ENCODE measurements around the gene ACTN1.

The ACTN1 gene

GRCh38 chr14:68921049-68921448, 58.1 kb downstream of the ACTN1 start:
- DNase-seq (ENCODE audit: low spot score) = no peak
- in situ Hi-C loops (cut with MboI; ENCODE audit: low sequenced_read_pairs, unreplicated experiment) = no loop called here
- TF ChIP-seq, protein P1, sequence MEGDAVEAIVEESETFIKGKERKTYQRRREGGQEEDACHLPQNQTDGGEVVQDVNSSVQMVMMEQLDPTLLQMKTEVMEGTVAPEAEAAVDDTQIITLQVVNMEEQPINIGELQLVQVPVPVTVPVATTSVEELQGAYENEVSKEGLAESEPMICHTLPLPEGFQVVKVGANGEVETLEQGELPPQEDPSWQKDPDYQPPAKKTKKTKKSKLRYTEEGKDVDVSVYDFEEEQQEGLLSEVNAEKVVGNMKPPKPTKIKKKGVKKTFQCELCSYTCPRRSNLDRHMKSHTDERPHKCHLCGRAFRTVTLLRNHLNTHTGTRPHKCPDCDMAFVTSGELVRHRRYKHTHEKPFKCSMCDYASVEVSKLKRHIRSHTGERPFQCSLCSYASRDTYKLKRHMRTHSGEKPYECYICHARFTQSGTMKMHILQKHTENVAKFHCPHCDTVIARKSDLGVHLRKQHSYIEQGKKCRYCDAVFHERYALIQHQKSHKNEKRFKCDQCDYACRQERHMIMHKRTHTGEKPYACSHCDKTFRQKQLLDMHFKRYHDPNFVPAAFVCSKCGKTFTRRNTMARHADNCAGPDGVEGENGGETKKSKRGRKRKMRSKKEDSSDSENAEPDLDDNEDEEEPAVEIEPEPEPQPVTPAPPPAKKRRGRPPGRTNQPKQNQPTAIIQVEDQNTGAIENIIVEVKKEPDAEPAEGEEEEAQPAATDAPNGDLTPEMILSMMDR (IDR thresholded peaks at IDR 0.05; ENCODE audit: borderline replicate concordance, control extremely low read depth, extremely low read depth, insufficient read depth, missing control alignments) = no peak

DNA sequence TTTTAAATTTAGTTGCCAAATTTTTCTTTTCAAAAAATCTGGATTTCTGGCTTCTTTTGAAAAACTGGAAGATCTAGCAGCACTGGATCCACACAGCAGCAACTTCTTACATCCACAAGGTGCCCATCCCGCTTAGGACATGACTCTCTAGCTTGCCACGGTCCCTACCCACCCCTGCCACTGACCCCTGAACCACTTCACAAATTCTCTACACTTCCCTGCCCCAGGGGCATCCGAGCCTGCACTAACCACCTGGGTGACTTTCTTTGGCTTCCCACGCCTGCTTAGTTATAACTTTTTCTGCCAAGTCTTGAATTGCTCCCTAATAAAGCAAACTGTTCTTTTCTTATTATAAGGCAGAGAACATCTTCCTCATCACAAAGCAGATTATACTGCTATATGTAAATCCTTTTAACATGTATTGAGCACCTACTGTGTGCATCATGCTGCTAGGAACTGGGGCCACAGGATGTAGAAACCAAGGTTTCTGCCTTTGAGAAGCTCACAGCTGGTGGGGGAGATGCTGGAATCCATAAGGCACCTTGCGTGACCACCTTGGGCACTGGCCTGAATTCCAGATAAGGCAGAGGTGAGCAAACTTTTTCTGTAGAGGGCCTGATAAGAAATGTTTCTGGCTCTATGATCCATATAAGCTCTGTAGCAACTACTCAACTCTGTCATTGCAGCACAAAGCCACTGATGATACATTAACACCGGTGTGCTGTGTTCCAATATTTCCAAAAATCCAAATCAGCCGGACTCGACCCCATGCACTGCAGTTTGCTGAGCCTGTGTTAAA, 59.8 kb downstream of the ACTN1 start:
- TF ChIP-seq, protein P1 (IDR thresholded peaks at IDR 0.05; ENCODE audit: borderline replicate concordance, control extremely low read depth, extremely low read depth, insufficient read depth, missing control alignments) = no peak
- no peak for DNase-seq (ENCODE audit: low spot score)
- in situ Hi-C loops (cut with MboI; ENCODE audit: low sequenced_read_pairs, unreplicated experiment) = loop anchor here (10.0 kb wide), 1 partner anchor 175 kb away; no protein-coding TSS in a partner anchor

DNA sequence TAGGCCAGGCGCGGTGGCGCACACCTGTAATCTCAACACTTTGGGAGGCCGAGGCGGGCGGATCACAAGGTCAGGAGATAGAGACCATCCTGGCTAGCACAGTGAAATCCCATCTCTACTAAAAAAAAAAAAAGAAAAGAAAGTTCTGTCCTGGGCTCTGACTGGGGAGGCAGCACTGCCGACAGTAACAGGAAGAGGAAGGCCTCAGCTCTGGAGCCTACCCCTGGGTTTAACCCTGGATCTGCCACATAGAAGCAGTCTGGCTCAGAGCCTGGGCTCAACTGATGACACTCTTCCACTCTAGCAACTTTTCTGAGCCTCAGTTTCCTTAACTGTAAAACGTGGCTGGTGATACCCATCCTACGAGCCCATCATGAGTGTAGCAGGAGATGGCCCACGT, 60.5 kb downstream of the ACTN1 start:
- TF ChIP-seq, protein P1 (IDR thresholded peaks at IDR 0.05; ENCODE audit: borderline replicate concordance, control extremely low read depth, extremely low read depth, insufficient read depth, missing control alignments) = no peak
- in situ Hi-C loops (cut with MboI; ENCODE audit: low sequenced_read_pairs, unreplicated experiment) = loop anchor here (10.0 kb wide), 1 partner anchor 176 kb away; no protein-coding TSS in a partner anchor
- DNase-seq (ENCODE audit: low spot score) = no peak

DNA sequence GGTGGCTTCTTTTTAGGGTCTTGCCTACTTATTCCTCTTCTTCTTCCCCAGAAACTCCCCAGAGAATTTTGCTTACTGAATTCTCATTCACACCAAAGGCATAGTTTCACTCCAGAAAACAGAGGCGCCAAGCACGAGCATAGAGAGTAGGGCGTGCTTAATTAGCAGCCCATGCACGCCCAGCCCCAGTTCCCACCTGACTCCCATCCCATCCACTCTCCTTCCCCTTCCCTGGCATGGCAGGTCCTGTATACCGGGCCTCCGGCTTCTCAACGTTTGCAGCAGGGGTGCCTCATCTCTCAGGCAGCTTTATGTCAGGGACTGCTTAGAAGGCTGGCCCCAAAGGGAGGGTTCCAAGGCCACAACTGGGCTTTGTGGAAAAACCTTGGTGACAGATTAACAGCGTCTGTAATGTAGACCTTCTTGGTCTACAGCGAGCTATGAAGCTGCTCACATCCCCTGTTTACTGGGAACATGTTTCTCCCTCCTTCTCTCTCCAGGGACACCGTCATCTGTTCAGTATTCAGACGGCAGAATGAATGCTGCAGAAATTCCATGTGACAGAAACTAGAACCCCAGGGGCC, 62.7 kb downstream of the ACTN1 start:
- in situ Hi-C loops (cut with MboI; ENCODE audit: low sequenced_read_pairs, unreplicated experiment) = loop anchor here (10.0 kb wide), 1 partner anchor 178 kb away; no protein-coding TSS in a partner anchor
- no peak for DNase-seq (ENCODE audit: low spot score)

DNA sequence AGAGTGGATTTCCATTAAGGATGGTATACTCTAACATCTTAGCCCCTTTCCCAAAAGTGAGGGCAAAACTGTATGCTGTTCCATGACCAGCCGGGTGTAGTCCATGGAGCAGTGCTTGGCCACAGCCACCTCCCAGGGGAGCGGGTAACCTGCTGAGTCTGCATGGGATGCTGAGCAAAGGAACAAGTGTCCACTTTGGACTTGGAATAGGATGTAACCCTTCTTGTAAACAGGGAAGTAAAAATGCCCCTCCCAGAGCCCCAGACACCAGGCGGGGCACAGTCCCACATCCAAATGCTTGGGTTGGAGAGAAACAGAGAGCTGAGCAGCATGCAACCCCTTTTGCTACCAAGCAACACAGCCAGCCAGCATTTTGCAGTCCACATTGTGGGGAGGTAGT, 65.6 kb downstream of the ACTN1 start:
- DNase-seq (ENCODE audit: low spot score) = no peak
- TF ChIP-seq, protein P1 (IDR thresholded peaks at IDR 0.05; ENCODE audit: borderline replicate concordance, control extremely low read depth, extremely low read depth, insufficient read depth, missing control alignments) = no peak
- in situ Hi-C loops (cut with MboI; ENCODE audit: low sequenced_read_pairs, unreplicated experiment) = loop anchor here (10.0 kb wide), 1 partner anchor 181 kb away; no protein-coding TSS in a partner anchor

More for the DNA sequence above, 62.7 kb downstream of the ACTN1 start:
- TF ChIP-seq, protein P1 (IDR thresholded peaks at IDR 0.05; ENCODE audit: borderline replicate concordance, control extremely low read depth, extremely low read depth, insufficient read depth, missing control alignments) = no peak

DNA sequence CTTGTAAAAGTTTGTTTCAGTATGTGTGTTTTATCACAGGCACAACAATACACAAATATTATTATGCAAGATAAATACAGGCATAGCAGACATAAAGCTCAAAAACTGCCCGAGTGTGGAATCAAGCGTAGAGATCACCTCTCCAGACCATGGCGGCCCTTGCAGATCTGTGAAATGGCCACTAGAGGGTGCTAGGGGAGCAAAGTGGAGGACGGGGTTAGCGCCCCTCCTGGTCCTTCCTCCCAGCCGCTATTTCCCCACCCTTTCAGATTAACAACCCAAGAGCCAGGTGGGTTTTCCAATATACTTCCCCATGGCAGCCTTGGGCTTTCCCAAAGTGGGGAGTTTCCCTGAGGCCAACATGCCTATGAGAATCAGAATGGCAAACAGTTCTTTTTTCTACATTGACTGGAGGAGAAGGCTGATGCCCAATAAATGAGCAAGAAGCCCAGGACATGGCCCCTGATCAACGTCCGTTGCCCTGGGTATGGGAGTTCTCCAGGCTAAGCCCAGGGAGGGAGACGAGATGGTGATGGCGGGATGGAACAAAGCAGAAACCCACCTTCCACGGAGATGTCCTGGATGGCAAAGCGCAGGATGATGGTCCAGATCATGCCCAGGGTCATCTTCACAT, 67.4 kb downstream of the ACTN1 start:
- in situ Hi-C loops (cut with MboI; ENCODE audit: low sequenced_read_pairs, unreplicated experiment) = loop anchor here (10.0 kb wide), 1 partner anchor 183 kb away; no protein-coding TSS in a partner anchor
- TF ChIP-seq, protein P1 (IDR thresholded peaks at IDR 0.05; ENCODE audit: borderline replicate concordance, control extremely low read depth, extremely low read depth, insufficient read depth, missing control alignments) = peak; percentile 91
- peak; percentile 88 for DNase-seq (ENCODE audit: low spot score)

Data from GM13976 (cell line).